NCI-H748 (cell line): ENCODE measurements around the gene NCK2.

Source experiments
- DNase-seq: peaks from one replicate; lab custom pipeline; 2025; ENCODE audit not compliant: unreplicated experiment; lab: John Stamatoyannopoulos, UW

NCK2 gene

DNA sequence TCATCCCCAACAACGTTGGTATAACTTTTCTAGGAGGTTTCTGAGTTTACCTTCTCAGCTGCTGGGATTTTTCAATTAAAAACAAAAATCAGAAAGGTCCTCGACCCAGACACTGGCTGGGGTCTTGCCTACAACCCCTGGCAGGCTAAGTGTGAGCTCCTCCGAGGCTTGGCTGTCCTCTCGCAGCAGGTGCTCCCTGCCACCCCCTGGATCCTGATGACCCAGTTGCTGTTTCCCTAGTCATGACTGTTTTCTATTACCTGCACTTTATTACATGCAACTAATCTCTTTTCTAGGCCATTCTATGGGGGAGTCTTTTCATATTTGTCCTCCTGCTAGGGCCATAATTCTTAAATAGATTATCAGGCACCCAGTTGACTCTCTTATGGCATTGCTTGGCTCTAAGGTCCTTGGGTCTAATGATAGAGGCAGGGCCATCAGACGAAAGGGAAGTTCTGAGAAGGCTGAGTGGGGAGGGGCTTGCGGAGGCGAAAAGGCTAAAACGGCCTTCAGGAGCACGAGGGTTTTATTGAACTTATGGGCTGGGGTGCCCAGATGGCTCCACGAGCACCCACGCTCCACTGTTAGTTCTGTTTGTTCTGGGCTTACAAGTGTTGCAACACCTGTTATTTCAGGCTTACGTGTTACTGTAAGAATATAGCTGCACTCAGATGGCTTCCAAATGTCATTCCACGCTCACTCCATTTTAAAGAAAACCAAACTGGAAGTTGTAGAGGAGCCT is 166.0 kb downstream of the NCK2 start:
- DNase-seq, result no peak

- DNase-seq, result no peak
Observed at GRCh38 chr2:105911425-105911824, 166.7 kb downstream of the NCK2 start.

DNA sequence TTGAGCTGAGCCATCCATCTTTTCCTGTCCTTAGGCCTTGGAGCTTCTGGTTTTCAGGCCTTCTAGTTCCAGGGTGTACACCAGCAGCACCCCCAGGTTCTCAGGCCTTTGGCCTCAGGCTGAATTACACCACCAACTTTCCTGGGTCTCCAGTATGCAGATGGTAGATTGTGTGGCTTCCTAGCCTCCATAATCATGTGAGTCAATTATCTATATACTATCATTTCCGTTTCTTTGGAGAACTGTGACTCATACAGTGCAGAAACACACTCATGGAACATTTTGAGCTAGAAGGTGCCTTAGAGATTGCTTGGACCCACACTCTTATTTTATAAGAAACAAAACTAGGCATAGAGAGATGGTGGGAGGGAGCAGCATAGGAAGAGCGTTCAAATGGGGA is 167.4 kb downstream of the NCK2 start:
- DNase-seq, result no peak

- DNase-seq, result no peak
Observed at GRCh38 chr2:105915005-105915558, 170.4 kb downstream of the NCK2 start.

DNA sequence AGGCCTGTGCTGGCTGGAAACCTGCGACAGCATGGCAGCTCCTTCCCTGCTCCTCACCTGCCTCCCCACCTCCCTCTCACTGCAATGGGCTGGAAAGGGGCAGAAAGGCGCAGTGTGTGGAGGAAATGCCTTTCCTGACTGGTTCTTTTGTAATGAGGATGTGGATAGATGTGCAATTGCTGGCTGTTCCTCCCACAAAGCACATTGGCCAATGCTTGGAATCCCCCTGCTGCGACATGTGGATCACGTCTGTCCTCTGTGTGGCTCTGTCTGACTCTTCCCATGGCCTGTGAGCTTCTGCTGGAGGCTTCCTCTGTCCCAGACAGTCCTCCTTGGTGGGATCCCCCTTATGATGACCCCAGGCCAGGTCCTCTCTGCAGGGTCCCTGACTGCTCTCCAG is 172.5 kb downstream of the NCK2 start:
- no peak for DNase-seq

DNA sequence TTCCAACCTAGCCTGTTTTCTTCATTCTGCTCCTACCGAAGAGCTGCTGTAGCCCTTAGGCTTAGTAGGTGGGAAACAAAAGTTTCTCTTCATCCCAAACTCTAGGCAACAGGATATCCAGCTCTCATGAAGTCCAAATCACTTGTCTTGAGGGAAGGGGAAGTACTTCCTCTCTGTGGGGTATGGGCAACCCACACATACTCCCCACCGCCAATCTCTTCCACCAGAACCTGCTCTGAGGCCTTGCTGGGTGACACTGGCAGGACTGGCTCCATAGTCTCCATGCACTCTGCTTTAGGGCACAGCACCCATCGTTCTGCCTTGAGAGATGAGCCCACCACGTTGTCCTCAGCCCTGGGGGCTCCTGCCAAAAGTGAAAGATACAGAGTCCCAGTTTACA is 173.0 kb downstream of the NCK2 start:
- no peak for DNase-seq

DNA sequence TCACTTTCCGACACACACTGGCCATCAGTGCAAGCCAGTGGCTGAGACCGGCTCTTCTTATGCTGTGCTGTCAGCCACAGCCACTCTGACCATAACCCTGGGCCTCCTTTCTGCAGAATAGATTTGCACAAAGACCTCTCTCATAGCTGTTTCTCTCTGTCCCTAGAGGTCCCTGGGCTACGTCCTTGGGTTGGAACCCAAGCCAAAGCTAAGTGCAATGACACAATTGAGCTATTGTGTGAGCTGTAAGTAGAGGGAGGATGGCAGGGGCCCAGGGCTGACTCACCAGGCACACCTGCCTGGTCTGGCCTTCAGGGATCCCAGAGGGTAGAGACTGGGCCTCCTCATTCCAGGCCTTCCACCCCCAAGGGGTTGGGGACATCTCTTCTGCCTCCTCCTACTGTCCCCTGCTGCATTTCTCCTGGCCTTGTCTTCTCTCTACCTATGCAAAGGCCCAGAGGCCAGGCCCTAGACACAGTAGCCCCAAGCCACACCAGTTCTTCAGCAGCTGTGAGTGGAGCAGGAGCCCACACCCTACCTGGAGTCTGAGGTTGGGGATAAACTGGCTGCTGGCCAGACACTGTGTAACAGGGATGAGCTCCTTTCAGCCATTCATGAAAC is 174.6 kb downstream of the NCK2 start:
- DNase-seq, result no peak

- DNase-seq, result no peak
Observed at GRCh38 chr2:105919826-105920225, 175.1 kb downstream of the NCK2 start.

DNA sequence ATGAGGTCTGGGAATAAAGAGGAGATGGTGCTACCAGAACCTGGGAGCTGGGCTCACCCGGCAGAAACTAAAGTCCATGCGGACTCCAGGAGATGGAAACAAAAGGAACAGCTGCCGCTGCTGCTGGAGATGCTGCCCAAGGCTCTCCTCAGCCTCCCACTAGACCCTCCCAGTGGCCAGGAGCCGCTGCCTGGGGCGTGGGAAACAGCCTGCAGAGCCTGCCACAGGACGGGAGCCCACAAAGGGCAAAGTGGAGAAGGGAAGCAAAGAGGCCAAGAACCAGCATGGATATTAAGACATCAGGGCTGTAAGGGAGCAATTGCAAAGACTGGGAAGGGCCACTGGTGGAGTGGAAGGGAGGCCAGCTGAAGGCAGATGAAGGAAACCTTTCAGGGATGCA is 179.6 kb downstream of the NCK2 start:
- DNase-seq, result no peak

- DNase-seq, result no peak
Observed at GRCh38 chr2:105924932-105925331, 180.2 kb downstream of the NCK2 start.

- peak; percentile 18 for DNase-seq
Observed at GRCh38 chr2:105925390-105925789, 180.7 kb downstream of the NCK2 start.

- DNase-seq, result no peak
Observed at GRCh38 chr2:105926960-105927678, 182.4 kb downstream of the NCK2 start.

- DNase-seq, result no peak
Observed at GRCh38 chr2:105928086-105928485, 183.4 kb downstream of the NCK2 start.

DNA sequence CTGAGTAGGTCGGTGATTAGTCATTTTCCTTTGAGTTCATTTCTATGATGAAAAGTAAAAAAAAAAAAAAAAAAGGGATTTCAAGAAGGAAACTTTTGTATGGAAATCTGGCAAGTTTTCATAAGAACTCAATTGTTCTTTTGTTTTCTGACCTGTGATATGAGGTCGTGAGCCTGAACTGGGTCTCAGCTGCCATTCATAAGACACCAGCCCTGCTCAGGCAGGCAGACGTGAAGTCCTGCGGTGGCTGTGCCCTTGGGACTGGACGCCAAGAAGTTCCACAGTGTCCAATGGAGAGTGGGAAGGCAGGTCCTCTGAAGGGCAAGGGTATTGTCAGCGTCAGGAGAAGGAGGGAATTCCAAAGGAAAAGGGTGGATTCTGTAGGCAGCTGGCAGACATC is 183.9 kb downstream of the NCK2 start:
- DNase-seq, result no peak

DNA sequence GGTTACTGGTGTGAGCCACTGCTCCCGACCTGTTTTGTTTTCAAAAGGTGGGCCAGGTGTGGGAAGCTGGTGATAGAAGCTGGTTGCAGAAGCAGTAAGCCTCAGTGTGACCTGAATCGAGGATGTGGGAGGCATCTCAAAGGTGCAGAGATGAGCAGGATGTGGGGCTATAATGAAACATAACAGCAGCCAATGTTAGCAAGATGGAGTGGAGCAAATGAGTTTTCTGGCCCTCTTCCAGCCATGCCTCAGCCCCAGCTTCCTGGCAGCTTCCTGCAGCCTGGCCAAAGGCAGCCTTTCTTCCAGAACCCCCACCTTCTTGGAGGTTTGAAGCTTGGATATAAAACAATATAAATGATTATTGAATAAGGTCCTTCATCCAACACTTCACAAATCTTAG is 184.8 kb downstream of the NCK2 start:
- DNase-seq, result no peak

GRCh38 chr2:105932582-105932981 is 187.9 kb downstream of the NCK2 start:
- DNase-seq, result no peak

GRCh38 chr2:105933906-105934305 is 189.2 kb downstream of the NCK2 start:
- no peak for DNase-seq

DNA sequence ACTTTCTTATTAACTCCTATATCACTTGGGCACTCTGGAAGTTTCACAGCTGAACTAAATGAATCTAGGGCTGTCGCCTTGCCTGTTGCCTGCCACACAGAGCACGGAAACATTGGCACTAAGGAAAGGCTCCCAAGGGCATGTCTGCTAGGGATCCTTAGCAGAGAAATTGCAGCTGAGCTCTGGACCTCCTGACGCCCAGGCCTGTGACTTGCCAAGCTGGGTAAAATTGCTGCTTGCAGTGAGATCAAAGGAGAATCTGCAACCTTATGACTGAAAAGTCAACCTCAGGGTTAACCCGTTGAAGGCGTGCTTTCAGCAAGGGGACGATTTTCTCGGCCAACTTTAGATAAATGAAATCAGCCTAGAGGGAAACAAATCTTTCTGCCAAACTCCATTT is 189.8 kb downstream of the NCK2 start:
- no peak for DNase-seq

GRCh38 chr2:105935063-105935462 is 190.4 kb downstream of the NCK2 start:
- DNase-seq, result no peak

GRCh38 chr2:105936954-105937353 is 192.2 kb downstream of the NCK2 start:
- no peak for DNase-seq

GRCh38 chr2:105937498-105938097 is 192.9 kb downstream of the NCK2 start:
- DNase-seq, result no peak
